Effector memory CD8-positive, alpha-beta T cell (primary cell): ENCODE results near the gene TOR4A.
"Not testable (repeated sequence)": the region's sequence is repeated elsewhere in the genome, so short reads cannot be mapped to it uniquely, and the experiment has no call there.

Experiments
- ATAC-seq: fragments of 150-1000 bp; cut with Tn5 transposase; replicated peaks from 2 replicates; pipeline ENCODE4 v1.10.0; 2021; ENCODE audit warnings: mild to moderate bottlenecking, moderate library complexity
- DNase-seq, 3 experiments: peaks; one replicate each; pipeline ENCODE4 v3.0.0; 2021
- H3K27ac Mint-ChIP-seq, 2 donors: one replicate each; pipeline ENCODE4 v1.8.0; 2022; ENCODE audit warnings: mild to moderate bottlenecking in 2 of 2, mixed read lengths in 2 of 2, moderate library complexity in 2 of 2
- H3K27me3 Mint-ChIP-seq, 2 donors: one replicate each; pipeline ENCODE4 v1.8.0; 2022; ENCODE audit warnings: mixed read lengths in 2 of 2
- H3K36me3 Mint-ChIP-seq: one replicate; pipeline ENCODE4 v1.8.0; 2022; ENCODE audit warnings: mild to moderate bottlenecking, moderate library complexity, mixed read lengths; ENCODE audit not compliant: insufficient read depth
- H3K4me1 Mint-ChIP-seq, 2 donors: one replicate each; pipeline ENCODE4 v1.8.0; 2022; ENCODE audit warnings: low read depth in 2 of 2, mixed read lengths in 2 of 2
- H3K4me3 Mint-ChIP-seq, 2 donors: one replicate each; pipeline ENCODE4 v1.8.0; 2022; ENCODE audit warnings: mild to moderate bottlenecking in 2 of 2, mixed read lengths in 2 of 2, moderate library complexity in 2 of 2
- H3K9me3 Mint-ChIP-seq, 2 donors: one replicate each; pipeline ENCODE4 v1.8.0; 2022; ENCODE audit warnings: mixed read lengths in 2 of 2

Gene TOR4A

GRCh38 chr9:137242269-137243203 lies 35.0 kb upstream of the TOR4A start:
- Mint-ChIP-seq H3K4me1 (peaks cover 19 to 22% of the 10 kb centered on the region in 2 donors), H3K36me3 (peaks cover 38% of the 10 kb centered on the region), H3K9me3 (no peaks in the 10 kb centered on the region), H3K27ac (peak overlapping the region in 1 of 2 donors; percentile 93), H3K27me3 (no peaks in the 10 kb centered on the region), H3K4me3 (peak overlapping the region; percentile 74 to 97)
- ATAC-seq: no peak
- DNase-seq: no peak

GRCh38 chr9:137243266-137243625 lies 34.3 kb upstream of the TOR4A start:
- Mint-ChIP-seq H3K27ac (peak overlapping the region in 1 of 2 donors; percentile 93), H3K4me3 (peak overlapping the region; percentile 13 to 97), H3K4me1 (peaks cover 19 to 22% of the 10 kb centered on the region in 2 donors), H3K36me3 (peaks cover 38% of the 10 kb centered on the region)
- H3K27me3 Mint-ChIP-seq, DNase-seq, H3K9me3 Mint-ChIP-seq, ATAC-seq: not testable (repeated sequence)

GRCh38 chr9:137243626-137244485 lies 33.7 kb upstream of the TOR4A start:
- Mint-ChIP-seq H3K36me3 (peaks cover 38% of the 10 kb centered on the region), H3K9me3 (no peaks in the 10 kb centered on the region), H3K4me3 (peak overlapping the region; percentile 13 to 53), H3K27ac (peak overlapping the region in 1 of 2 donors; percentile 93), H3K27me3 (no peaks in the 10 kb centered on the region), H3K4me1 (peaks cover 18 to 19% of the 10 kb centered on the region in 2 donors)
- no peak for DNase-seq
- no peak for ATAC-seq

GRCh38 chr9:137244486-137245449 lies 32.8 kb upstream of the TOR4A start:
- DNase-seq: no peak
- H3K4me3 Mint-ChIP-seq: peak overlapping the region in 1 of 2 donors; percentile 53

GRCh38 chr9:137245450-137246421 lies 31.8 kb upstream of the TOR4A start:
- no peak overlapping the region for H3K4me3 Mint-ChIP-seq
- DNase-seq (no peak), ATAC-seq (no peak)
- peaks cover 33% of the 10 kb centered on the region for H3K36me3 Mint-ChIP-seq
- no peak overlapping the region for H3K27ac Mint-ChIP-seq
- no peaks in the 10 kb centered on the region for H3K27me3 Mint-ChIP-seq
- H3K9me3 Mint-ChIP-seq: no peaks in the 10 kb centered on the region
- H3K4me1 Mint-ChIP-seq: peaks cover 14 to 15% of the 10 kb centered on the region in 2 donors

More at GRCh38 chr9:137244486-137245449, 32.8 kb upstream of the TOR4A start:
- peaks cover 34% of the 10 kb centered on the region for H3K36me3 Mint-ChIP-seq
- no peak for ATAC-seq
- H3K27me3 Mint-ChIP-seq: no peaks in the 10 kb centered on the region
- peaks cover 14 to 15% of the 10 kb centered on the region in 2 donors for H3K4me1 Mint-ChIP-seq
- H3K27ac Mint-ChIP-seq: peak overlapping the region in 1 of 2 donors; percentile 93
- H3K9me3 Mint-ChIP-seq: no peaks in the 10 kb centered on the region

- Mint-ChIP-seq H3K9me3 (no peaks in the 10 kb centered on the region), H3K27ac (no peak overlapping the region), H3K4me3 (no peak overlapping the region), H3K27me3 (no peaks in the 10 kb centered on the region), H3K36me3 (peaks cover 19% of the 10 kb centered on the region), H3K4me1 (peaks cover 8 to 10% of the 10 kb centered on the region in 2 donors)
- no peak for ATAC-seq
- DNase-seq: no peak
These were observed 30.2 kb upstream of the TOR4A start for GRCh38 chr9:137247135-137247915.

GRCh38 chr9:137247916-137248175 lies 29.7 kb upstream of the TOR4A start:
- Mint-ChIP-seq H3K4me3 (no peak overlapping the region), H3K4me1 (peaks cover 7 to 8% of the 10 kb centered on the region in 2 donors), H3K27me3 (no peaks in the 10 kb centered on the region), H3K27ac (no peak overlapping the region), H3K36me3 (peaks cover 14% of the 10 kb centered on the region), H3K9me3 (no peaks in the 10 kb centered on the region)
- DNase-seq: no peak
- ATAC-seq: no peak

GRCh38 chr9:137250329-137251193 lies 27.0 kb upstream of the TOR4A start:
- H3K4me1 Mint-ChIP-seq: peaks cover 5 to 7% of the 10 kb centered on the region in 2 donors
- ATAC-seq (no peak), DNase-seq (no peak)
- H3K36me3 Mint-ChIP-seq: peaks cover 4% of the 10 kb centered on the region
- H3K27ac Mint-ChIP-seq: no peak overlapping the region
- no peaks in the 10 kb centered on the region for H3K27me3 Mint-ChIP-seq
- no peaks in the 10 kb centered on the region for H3K9me3 Mint-ChIP-seq
- H3K4me3 Mint-ChIP-seq: no peak overlapping the region

GRCh38 chr9:137251194-137251461 lies 26.4 kb upstream of the TOR4A start, which contains the start of gene STPG3:
STPG3 (plus strand) TSS chr9:137251286; CDS start chr9:137251287, 1 bp downstream.
- Mint-ChIP-seq H3K9me3 (no peaks in the 10 kb centered on the region), H3K27ac (no peak within 1 kb of the TSS)

GRCh38 chr9:137251490-137252268 lies 25.8 kb upstream of the TOR4A start:
- no peaks in the 10 kb centered on the region for H3K27me3 Mint-ChIP-seq
- H3K4me1 Mint-ChIP-seq: peaks cover 5 to 11% of the 10 kb centered on the region in 2 donors
- no peak for ATAC-seq
- DNase-seq: no peak
- H3K9me3 Mint-ChIP-seq: no peaks in the 10 kb centered on the region
- no peak overlapping the region for H3K27ac Mint-ChIP-seq
- peaks cover 15% of the 10 kb centered on the region for H3K36me3 Mint-ChIP-seq
- H3K4me3 Mint-ChIP-seq: no peak overlapping the region

More at GRCh38 chr9:137251194-137251461, 26.4 kb upstream of the TOR4A start, which contains the start of gene STPG3:
- Mint-ChIP-seq H3K27me3 (no peaks in the 10 kb centered on the region), H3K4me1 (peaks cover 5 to 7% of the 10 kb centered on the region in 2 donors), H3K36me3 (peaks cover 10% of the 10 kb centered on the region), H3K4me3 (no peak within 1 kb of the TSS)
- ATAC-seq (no peak), DNase-seq (no peak)
